ENCODE measurements around the gene ZNF407. TPM values are rescaled to one million over a fixed set of nuclear protein-coding genes. Genes with fewer than 3 reads are reported as not detected.

The ZNF407 gene
- total RNA-seq, 1 experiment from 2014 or later = 7.6 TPM

DNA sequence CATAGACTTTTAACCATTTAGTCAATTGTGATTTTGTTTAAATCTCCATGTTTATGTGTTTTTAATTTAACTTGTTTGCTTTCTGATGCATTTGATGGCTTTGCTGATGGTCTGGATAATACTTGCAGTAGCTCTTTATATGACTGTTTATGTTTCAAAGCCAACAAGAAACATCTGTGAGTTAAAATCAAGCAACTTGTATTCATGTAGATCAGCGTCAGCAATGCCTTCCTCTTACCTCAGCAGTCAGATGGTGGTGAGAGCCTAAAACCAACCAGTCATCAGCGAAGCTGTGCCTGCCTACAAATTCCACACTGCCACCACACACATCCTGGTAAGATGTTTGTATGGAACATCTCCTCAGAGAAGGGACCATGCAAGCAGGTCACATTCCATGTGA, 379.4 kb downstream of the ZNF407 start (continued):
- no peak for TF ChIP-seq ZFX (IDR thresholded peaks at IDR 0.05)
- TF ChIP-seq POLR2AphosphoS5 (IDR thresholded peaks at IDR 0.05; ENCODE audit: low read depth, low read length) = no peak
- TF ChIP-seq EGR1 (IDR thresholded peaks at IDR 0.05; ENCODE audit: low read depth) = no peak

DNA sequence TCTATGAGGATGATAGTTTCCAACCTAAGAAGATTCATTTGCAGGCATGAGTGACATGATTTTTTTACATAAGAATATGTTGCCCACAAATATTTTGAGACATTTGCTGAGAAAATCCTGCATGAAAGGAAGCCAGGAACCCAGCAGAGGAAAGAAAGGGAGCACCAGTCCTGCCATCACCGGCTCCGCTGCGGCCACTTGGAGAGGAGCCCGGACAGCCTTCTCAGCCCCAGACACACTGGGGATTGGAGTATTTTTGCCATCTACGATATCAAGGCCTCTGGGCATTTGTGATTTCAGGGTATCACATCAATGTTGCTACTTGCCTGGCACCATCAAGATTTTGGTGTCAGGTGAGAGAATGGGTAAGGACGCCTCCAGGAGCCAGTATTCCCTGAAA, 383.0 kb downstream of the ZNF407 start:
- Histone ChIP-seq H3K79me2 (ENCODE audit: insufficient read depth, low read length) (no peaks in the 10 kb centered on the region), H3K9ac (ENCODE audit: low read length) (no peak overlapping the region), H3K4me3 (replicated peaks in 1 of 2; ENCODE audit: low read depth in 1 of 2, low read length in 2 of 2) (no peak overlapping the region), H3K27me3 (ENCODE audit: insufficient read depth, low read length) (no peaks in the 10 kb centered on the region), H3K9me3 (ENCODE audit: control insufficient read depth in 1 of 2, insufficient read depth in 1 of 2, low read depth in 1 of 2, low read length in 2 of 2) (no peaks in the 10 kb centered on the region), H3K27ac (ENCODE audit: low read depth, low read length) (no peak overlapping the region), H4K20me1 (ENCODE audit: insufficient read depth) (no peaks in the 10 kb centered on the region), H3K4me2 (ENCODE audit: low read length) (no peak overlapping the region), H3K36me3 (ENCODE audit: control insufficient read depth in 1 of 2, insufficient read depth in 2 of 2, low read length in 2 of 2) (no peaks in the 10 kb centered on the region; a peak in 1 of 4 replicates), H3K9me2 (ENCODE audit: insufficient read depth) (no peaks in the 10 kb centered on the region), H3K4me1 (ENCODE audit: control insufficient read depth in 1 of 2, insufficient read depth in 2 of 2, low read length in 2 of 2) (no peaks in the 10 kb centered on the region), H2AFZ (ENCODE audit: low read depth, low read length, poor library complexity, severe bottlenecking) (no peak overlapping the region)
- DNase-seq (ENCODE audit: low read depth, low spot score) (no peak), ATAC-seq (no peak)
- intact Hi-C loops (cut with micrococcal nuclease) = no loop called here
- BruUV-seq (replicated peaks) = no TSS peak
- CTCF ChIA-PET = no interaction called here
- TF ChIP-seq SIN3A (IDR thresholded peaks at IDR 0.05; ENCODE audit: low read depth) (no peak), CBX3 (IDR thresholded peaks at IDR 0.05; ENCODE audit: low read depth) (no peak), SRF (IDR thresholded peaks at IDR 0.05; ENCODE audit: low read depth) (no peak), ZNF274 (IDR thresholded peaks at IDR 0.05; ENCODE audit: low read depth, low read length) (no peak), POLR2A (IDR thresholded peaks at IDR 0.05; ENCODE audit: borderline replicate concordance, extremely low read depth, insufficient read depth, insufficient read length) (no peak), EZH2 (IDR thresholded peaks at IDR 0.05) (no peak), EZH2phosphoT487 (IDR thresholded peaks at IDR 0.05; ENCODE audit: borderline replicate concordance) (no peak), SP1 (IDR thresholded peaks at IDR 0.05; ENCODE audit: low read depth) (no peak)
- TF ChIP-seq, protein P1, sequence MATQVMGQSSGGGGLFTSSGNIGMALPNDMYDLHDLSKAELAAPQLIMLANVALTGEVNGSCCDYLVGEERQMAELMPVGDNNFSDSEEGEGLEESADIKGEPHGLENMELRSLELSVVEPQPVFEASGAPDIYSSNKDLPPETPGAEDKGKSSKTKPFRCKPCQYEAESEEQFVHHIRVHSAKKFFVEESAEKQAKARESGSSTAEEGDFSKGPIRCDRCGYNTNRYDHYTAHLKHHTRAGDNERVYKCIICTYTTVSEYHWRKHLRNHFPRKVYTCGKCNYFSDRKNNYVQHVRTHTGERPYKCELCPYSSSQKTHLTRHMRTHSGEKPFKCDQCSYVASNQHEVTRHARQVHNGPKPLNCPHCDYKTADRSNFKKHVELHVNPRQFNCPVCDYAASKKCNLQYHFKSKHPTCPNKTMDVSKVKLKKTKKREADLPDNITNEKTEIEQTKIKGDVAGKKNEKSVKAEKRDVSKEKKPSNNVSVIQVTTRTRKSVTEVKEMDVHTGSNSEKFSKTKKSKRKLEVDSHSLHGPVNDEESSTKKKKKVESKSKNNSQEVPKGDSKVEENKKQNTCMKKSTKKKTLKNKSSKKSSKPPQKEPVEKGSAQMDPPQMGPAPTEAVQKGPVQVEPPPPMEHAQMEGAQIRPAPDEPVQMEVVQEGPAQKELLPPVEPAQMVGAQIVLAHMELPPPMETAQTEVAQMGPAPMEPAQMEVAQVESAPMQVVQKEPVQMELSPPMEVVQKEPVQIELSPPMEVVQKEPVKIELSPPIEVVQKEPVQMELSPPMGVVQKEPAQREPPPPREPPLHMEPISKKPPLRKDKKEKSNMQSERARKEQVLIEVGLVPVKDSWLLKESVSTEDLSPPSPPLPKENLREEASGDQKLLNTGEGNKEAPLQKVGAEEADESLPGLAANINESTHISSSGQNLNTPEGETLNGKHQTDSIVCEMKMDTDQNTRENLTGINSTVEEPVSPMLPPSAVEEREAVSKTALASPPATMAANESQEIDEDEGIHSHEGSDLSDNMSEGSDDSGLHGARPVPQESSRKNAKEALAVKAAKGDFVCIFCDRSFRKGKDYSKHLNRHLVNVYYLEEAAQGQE (IDR thresholded peaks at IDR 0.05; ENCODE audit: low read depth) = no peak
- TF ChIP-seq, protein P2, sequence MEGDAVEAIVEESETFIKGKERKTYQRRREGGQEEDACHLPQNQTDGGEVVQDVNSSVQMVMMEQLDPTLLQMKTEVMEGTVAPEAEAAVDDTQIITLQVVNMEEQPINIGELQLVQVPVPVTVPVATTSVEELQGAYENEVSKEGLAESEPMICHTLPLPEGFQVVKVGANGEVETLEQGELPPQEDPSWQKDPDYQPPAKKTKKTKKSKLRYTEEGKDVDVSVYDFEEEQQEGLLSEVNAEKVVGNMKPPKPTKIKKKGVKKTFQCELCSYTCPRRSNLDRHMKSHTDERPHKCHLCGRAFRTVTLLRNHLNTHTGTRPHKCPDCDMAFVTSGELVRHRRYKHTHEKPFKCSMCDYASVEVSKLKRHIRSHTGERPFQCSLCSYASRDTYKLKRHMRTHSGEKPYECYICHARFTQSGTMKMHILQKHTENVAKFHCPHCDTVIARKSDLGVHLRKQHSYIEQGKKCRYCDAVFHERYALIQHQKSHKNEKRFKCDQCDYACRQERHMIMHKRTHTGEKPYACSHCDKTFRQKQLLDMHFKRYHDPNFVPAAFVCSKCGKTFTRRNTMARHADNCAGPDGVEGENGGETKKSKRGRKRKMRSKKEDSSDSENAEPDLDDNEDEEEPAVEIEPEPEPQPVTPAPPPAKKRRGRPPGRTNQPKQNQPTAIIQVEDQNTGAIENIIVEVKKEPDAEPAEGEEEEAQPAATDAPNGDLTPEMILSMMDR (IDR thresholded peaks at IDR 0.05 in 2 of 3, conservative IDR thresholded peaks at IDR 0.05 in 1 of 3; ENCODE audit: borderline replicate concordance in 1 of 3, insufficient read depth in 1 of 3, low read depth in 2 of 3, low read length in 2 of 3) = no peak
- POLR2A ChIA-PET = no interaction called here
- RAD21 ChIA-PET (ENCODE audit: low non-redundant PET in 1 of 2, low total read pairs in 2 of 2, uncharacterized antibody in 2 of 2, unreplicated experiment in 2 of 2) = no interaction called here
